SK-N-SH treated with all-trans-retinoic acid at 6 μM for 48 hours (cell line): ENCODE results near the gene DPP8.

Experiments used
- ARNTL ChIP-seq: fragments of 450-650 bp; formaldehyde crosslinking; IDR thresholded peaks from 2 replicates; pipeline ENCODE4 v1.5.0; 2020; ENCODE audit warnings: low read depth, mild to moderate bottlenecking, moderate library complexity, borderline replicate concordance
- PATZ1 ChIP-seq: fragments of 250-450 bp; sonication (Bioruptor Pico); IDR thresholded peaks from 2 replicates; pipeline ENCODE4 v1.8.0; 2020; ENCODE audit warnings: mild to moderate bottlenecking, moderate library complexity, borderline replicate concordance
- POU6F1 ChIP-seq: fragments of 250-450 bp; sonication (Bioruptor Pico); IDR thresholded peaks from 2 replicates; pipeline ENCODE4 v1.8.0; 2021; ENCODE audit warnings: low read depth, mild to moderate bottlenecking, moderate library complexity, borderline replicate concordance
- PPARA ChIP-seq: fragments of 250-450 bp; sonication (Bioruptor Pico); IDR thresholded peaks from 2 replicates; pipeline ENCODE4 v1.5.0; 2020; ENCODE audit warnings: mild to moderate bottlenecking, borderline replicate concordance
- RARB ChIP-seq: fragments of 250-450 bp; sonication (Bioruptor Pico); IDR thresholded peaks from 2 replicates; pipeline ENCODE4 v1.8.0; 2021; ENCODE audit warnings: mild to moderate bottlenecking, moderate library complexity
- TCF4 ChIP-seq: fragments of 250-450 bp; sonication (Bioruptor Pico); IDR thresholded peaks from 2 replicates; pipeline ENCODE4 v1.8.0; 2021; ENCODE audit warnings: mild to moderate bottlenecking, moderate library complexity, borderline replicate concordance
- TOX ChIP-seq: fragments of 250-450 bp; sonication (Bioruptor Pico); IDR thresholded peaks from 2 replicates; pipeline ENCODE4 v1.8.0; 2021; ENCODE audit warnings: mild to moderate bottlenecking, moderate library complexity, borderline replicate concordance
- ZC3H10 ChIP-seq: fragments of 250-450 bp; sonication (Bioruptor Pico); IDR thresholded peaks from 2 replicates; pipeline ENCODE4 v1.5.1; 2021; ENCODE audit warnings: mild to moderate bottlenecking, moderate library complexity
- ZFP3 ChIP-seq: fragments of 250-450 bp; sonication (Bioruptor Pico); IDR thresholded peaks from 2 replicates; pipeline ENCODE4 v1.5.0; 2020; ENCODE audit warnings: mild to moderate bottlenecking, moderate library complexity
- ZFP30 ChIP-seq: fragments of 450-650 bp; formaldehyde crosslinking; IDR thresholded peaks from 2 replicates; pipeline ENCODE4 v1.5.0; 2022; ENCODE audit warnings: mild to moderate bottlenecking, moderate library complexity
- ZNF565 ChIP-seq: fragments of 450-650 bp; formaldehyde crosslinking; conservative IDR thresholded peaks from 2 replicates; pipeline ENCODE4 v1.5.0; 2020; ENCODE audit warnings: low read depth, mild to moderate bottlenecking, moderate library complexity
- ZNF8 ChIP-seq: fragments of 450-650 bp; formaldehyde crosslinking; IDR thresholded peaks from 2 replicates; pipeline ENCODE4 v1.5.0; 2020; ENCODE audit warnings: mild to moderate bottlenecking, moderate library complexity

- TF ChIP-seq ZFP30 (CRISPR knock-in tag) (no peak), ARNTL (CRISPR knock-in tag) (no peak), PPARA (CRISPR knock-in tag) (no peak), ZFP3 (no peak), ZC3H10 (no peak), ZNF565 (CRISPR knock-in tag) (no peak), ZNF8 (CRISPR knock-in tag) (no peak), RARB (CRISPR knock-in tag) (no peak), PATZ1 (CRISPR knock-in tag) (no peak), POU6F1 (CRISPR knock-in tag) (no peak), TOX (CRISPR knock-in tag) (no peak), TCF4 (CRISPR knock-in tag) (no peak)
These were observed 23.4 kb downstream of the DPP8 start for GRCh38 chr15:65494076-65494475.
